Activated CD4-positive, alpha-beta T cell treated with anti-CD3 and anti-CD28 coated beads, Interleukin-2, Interleukin-4, amounts not matched to agents 100 ng/mL and 50 ng/mL, durations not matched to agents 16 hours and 8 hours (primary cell): Measurements from ENCODE around the gene TEAD1.

ENCODE experiments used
- DNase-seq: peaks from one replicate; pipeline ENCODE4 v3.0.0-alpha.2; 2020; ENCODE audit warnings: low spot score

The TEAD1 gene

DNA sequence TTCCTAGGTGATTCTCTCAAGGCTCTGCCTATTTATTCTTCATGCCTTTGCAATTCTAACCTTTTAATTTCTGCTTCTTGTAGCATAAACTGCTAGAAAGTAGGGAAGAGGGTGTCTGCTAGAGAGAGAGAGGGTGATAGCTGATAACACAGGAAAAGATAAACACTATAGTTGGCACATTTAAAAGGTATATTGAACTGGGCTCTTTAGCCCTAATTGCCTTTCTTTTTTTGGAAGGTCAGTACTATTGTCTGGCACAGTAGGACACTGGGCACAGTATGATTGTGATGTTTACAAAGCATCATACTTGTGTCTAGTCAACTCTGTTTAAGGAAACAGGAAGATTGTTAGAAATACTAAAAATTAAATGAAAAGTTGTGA lies 33.3 kb downstream of the TEAD1 start:
- DNase-seq: no peak

DNA sequence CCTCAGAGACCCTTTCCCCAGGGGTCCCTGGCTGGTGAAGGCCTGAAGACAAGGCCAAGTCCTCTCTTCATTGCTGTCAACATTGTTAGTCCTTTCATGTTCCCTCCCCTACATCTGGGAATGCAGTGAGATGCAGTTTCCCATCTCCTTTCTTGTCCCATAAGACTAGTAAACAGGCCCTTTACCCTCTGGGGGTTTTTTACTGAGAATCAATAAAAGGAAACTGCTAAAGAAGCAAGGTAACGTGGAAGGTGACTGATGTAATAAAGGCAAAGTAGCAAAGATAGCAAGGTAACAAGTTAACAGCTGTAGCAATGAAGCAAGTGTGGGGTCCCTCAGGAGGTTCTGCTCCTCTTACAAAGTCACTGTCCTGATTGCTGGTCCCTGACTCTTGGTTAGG lies 37.3 kb downstream of the TEAD1 start:
- no peak for DNase-seq

- DNase-seq: no peak
Observed at GRCh38 chr11:12712132-12712531, 37.9 kb downstream of the TEAD1 start.

GRCh38 chr11:12715131-12715530 lies 40.9 kb downstream of the TEAD1 start:
- no peak for DNase-seq

- DNase-seq: no peak
Observed at GRCh38 chr11:12715941-12716340, 41.7 kb downstream of the TEAD1 start.

DNA sequence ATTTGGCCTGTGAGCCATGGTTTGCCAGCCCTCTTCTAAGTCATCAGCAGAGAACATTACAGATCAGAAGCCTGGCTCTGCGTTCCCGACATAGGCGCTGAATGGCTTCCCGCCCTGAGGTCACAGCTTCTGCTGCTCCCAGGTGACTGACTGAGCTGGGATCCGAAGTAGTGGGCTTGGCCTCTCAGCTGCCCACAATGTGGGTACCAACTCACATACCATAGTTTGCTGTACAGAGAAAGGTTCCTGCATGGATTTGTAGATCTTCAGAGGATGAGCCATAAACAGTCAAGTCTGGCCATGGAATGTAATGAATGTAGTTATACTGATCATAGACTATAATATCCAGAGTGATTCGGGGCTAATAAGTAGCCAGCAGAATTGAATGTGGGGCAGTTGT lies 42.6 kb downstream of the TEAD1 start:
- no peak for DNase-seq

DNA sequence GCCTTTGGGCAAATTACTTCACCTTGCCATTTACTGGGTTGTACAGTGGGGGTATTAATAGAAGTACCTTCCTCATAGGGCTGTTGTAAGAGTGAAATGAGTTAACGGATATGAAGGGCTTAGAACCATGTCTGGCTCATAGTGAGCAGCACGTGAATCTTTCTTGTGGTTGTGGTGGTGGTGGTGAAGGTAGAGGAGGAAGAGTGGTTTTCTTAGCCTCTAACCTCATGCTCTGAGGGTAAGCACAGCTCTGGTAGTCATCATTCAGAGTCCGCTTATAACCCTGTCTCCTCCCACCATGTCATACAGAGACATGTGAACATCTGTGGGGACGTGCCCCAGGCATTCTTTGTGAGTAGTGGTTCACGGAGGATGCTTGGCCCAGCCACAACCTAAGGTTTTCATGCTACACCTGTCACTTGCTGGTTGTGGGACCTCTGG lies 43.6 kb downstream of the TEAD1 start:
- DNase-seq: peak; percentile 85

DNA sequence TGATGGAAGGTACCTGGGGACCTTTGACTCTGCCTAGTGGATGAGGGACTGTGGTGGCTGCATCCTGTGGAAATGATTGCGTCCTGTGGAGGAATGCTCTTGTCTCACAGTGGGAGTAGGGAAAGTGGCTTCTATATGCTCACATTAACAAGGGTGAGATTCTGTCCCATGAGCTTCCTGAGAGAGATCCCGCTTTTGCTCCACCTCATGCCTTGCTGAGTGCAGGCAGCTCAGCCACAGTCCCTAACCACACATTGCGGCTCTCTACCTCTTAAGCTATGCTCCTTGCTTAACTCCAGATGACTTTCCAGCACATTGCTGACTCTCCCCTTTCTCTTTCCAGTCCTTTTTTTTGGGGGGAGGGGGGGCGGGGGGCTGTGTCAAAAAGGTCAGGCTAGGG lies 45.0 kb downstream of the TEAD1 start:
- no peak for DNase-seq

DNA sequence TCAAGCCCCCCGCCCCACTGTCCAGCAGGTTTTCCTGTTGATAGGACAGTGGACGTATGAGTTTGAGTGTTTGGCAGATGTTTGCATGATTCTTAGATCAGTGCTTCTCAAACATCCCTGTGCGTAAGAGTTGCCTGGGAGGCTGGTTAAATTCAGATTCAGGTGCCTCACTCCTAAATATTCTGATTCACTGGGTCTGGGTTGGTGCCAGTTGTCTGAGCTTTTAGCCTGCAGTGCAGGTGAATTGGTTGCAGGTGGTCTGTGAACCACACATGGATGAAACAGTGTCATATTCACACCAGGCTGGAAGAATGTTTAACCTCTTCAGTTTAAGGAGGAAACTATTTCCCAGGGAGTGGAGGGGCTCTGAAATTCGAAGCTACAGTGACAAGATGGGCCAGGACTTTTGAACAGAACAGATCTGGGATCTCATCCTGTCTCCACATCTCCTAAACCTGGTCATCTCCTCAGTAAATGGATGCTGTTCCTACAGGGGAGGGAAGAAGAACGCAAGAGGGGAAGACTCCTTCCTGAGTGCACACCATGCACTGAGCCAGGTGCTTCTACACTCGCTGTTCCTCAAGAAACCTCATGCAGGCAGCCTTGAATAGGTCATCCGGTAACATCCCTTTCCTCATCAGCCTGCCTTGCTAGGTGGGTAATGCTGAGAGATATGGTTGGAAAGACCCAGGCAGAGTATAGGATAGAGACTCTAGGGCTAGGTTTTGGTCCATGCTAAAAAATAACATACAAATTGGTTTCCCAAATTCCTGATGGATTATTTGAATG lies 47.8 kb downstream of the TEAD1 start:
- no peak for DNase-seq

DNA sequence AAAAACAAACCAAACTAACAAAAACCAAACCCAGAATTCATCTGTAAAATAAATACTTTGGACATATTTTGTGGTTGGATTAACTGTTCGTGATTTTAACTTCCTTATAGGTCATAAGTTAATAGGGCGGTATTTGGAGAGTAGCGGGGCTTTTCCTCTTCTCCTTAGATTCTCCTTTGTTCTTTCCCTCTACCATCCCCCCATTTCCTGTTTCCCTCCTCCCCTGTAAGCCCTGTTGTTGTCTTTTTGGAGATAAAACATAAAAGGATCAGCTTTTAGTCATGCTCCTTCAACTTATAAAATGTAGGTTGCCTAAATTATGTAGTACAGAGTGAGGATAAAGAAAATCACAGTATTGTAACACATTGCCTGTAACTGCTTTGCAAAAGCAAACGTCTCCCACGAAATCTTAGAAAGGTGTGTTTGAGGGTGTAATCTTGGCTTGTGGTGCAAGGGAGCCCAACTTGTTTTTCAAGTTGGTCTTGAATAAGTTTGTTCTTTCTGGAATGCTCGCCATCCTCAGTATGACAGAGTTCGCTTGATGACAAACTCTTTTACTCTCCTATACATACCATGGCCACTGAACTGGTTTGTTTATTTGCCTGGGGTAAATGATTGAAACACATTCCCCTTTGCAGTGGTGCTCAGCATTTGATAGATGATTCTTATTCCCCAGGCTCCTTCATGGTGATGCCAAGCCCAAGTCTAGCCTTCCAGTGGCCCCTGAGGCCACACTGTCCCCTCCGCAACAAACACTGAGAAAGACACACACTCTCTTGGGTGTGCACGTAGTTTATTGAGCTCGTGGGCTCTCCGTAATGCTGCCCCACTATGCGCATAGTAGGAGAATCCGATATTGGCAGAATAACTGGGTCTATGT lies 49.4 kb downstream of the TEAD1 start:
- DNase-seq: no peak

GRCh38 chr11:12724301-12725054 lies 50.3 kb downstream of the TEAD1 start:
- DNase-seq: peak; percentile 11

DNA sequence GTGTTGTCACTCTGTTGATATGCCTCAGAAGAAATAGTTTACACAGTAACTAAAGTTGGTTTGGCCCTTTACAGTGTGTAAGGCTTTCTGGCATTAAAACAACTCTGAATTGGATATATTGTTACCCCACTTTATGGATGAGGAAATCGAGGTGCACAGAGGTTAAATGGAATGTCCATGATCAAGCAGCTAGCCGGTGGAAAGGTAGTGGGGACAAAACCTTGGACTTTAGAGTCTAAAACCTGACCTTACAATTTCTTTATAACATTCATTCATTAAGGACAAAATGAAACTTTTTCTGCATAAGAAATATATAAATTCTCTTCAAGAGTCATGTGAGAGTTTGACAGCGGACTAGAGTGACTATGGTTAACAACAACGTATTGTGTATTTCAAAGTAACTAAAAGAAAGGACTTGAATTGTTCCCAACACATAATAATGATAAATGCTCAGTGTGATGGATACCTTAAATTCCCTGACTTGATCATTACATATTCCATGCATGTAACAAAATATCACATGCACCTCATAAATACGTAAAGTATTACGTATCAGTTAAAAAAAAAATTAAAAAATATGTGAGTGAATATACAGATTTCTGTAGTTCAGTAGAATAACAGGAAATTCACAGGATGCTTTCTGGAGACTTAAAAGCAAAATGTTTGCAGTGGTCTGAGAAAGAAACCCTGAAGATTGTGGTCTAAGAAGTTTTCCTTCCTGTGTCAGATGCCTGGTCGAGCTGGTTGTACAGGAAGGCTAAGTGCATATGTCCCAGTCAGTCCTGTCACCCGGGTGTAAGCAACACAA lies 51.0 kb downstream of the TEAD1 start:
- DNase-seq: no peak

DNA sequence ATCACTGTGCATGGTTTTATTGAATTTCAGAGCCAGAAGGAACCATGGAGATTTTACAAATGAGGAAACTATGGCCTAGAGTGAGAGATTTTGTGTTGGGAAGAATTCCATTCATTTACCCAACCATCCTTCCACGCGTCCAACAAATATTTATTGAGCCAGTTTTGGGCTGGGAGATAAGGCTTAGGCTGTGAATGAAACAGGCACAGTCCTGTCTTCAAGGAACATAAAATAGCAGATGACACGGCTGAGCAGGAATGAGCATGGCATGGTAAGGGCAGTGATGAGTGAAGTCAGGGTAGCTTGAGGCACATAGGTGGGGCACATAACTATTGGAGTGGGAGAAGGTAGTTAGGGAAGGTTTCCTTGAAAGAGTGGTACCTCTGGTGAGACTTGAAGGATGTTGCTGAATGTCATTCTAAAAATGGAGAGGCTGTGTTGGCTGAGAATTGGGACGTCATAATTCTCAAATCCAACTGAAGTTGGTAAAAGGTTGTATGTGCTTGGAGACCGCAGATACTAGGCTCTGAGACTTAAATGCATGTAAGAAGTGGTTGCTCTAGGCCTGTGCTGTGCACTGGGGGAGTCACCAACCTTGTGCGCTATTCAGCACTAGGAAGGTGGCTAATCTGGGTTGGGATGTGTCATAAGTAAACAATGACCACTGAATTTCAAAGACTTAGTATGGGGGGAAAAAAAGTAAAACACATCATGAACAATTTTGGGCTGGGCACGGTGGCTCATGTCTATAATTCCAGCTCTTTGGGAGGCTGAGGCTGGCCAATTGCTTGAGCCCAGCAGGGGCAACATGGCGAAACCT lies 51.9 kb downstream of the TEAD1 start:
- no peak for DNase-seq

DNA sequence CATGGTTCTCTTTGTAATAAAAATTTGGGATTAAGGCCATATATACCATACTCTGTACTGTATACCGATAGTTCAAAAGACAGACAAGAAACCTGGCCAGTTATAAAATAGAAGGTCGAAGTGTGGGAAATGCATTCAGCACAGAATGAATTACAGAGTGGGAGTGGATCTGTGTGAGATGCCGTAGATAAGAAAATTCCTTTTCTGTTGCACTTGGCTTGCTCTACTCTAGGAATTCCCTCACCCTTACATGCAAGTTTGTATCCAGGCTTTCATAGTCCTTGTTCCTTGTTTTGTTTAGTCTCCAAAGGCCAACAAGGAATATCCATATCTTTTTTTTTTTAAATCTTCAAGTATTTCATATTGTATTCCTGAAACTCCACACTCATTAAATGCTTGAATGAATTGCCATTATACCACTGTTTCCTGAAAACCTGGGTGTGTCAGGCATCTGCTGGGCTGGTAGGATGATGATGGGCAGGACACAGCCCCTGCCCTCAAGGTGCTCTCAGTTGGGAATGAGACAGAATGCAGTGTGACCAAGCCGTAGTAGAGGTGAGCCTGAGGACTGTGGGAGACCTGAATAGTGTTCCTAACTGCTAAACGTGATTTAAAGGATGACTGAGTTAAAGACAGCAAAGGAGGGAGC lies 53.5 kb downstream of the TEAD1 start:
- no peak for DNase-seq

DNA sequence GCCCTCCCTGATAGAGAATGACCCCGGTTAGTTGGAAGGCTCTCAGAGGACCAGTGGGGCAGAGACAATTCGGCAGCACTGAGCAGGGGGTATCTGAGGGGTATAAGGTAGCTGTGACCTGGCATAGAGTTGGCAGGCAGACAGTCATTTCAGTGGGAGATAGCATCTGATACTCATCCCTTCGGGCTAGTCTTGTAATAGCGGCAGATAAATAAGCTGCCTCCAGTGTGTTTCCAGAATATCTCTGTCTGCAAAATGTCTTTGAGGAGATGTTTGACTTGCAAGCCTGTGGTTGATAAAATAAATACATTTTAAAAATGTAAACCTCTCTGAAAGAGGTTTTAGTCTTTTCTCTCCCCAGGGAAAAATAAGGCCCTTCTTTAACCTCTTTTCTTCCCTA lies 54.2 kb downstream of the TEAD1 start:
- DNase-seq: no peak

- DNase-seq: no peak
Observed at GRCh38 chr11:12729941-12730340, 55.7 kb downstream of the TEAD1 start.

DNA sequence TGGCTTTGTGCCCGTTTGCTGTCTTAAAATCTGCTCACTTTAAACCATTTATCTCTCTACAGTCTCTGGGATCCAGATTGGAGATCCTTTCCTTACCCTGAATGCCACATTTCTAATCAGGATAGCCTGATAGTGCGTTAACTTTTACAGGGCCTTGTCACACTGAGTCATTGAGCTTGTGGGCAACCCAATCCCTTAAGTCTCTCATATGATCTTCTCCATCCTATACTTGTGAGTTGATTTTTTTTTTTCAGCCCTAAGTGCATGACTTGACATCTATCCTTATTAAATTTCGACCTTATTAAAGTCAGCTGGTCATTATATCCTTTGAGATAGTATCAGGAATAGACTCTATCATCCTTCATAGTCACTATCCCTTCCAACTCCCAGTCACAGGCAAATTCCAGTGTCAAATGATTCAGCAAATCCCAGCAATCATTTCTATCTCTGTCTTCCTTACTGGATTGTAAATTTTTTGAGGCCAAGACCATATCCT lies 57.7 kb downstream of the TEAD1 start:
- no peak for DNase-seq

- no peak for DNase-seq
Observed at GRCh38 chr11:12733091-12733490, 58.9 kb downstream of the TEAD1 start.

DNA sequence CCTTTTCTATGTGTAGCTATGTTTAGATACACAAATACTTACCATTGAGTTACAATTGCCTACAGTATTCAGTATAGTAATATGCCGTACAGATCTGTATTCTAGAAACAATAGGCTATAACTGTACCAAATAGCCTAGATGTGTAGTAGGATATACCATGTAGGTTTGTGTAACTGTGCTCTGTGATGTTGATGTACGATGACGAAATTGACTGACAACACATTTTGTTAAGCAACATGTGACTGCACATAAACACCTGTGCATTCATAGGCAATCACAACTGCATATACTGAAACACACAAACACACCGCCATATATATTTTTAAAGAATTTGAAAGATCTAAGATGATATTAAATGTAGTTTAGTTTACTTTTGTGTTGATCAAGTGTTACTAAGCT lies 60.4 kb downstream of the TEAD1 start:
- DNase-seq: no peak

DNA sequence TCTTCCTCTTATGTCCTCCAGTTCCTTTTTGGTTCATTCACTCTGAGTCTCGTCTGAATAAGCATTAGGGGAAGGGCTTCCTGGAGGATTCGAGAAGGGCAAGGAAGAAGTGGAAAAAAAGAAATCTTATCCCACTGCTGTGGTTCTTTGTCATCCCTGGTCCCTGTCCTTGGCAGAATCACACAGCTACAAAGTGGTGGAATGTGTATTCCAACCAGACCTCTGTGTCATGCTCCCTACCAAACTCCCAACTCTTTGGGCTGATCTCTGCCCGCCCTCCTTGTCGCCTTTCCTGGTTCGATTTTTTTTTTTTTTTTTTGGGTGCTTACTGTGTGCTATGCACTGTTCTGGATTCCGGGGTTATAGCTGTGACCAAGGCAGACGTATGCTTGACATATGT lies 61.0 kb downstream of the TEAD1 start:
- DNase-seq: no peak
